ENCODE measurements around the gene PKP2. TPM values are rescaled to one million over a fixed set of nuclear protein-coding genes. Genes with fewer than 3 reads are reported as not detected.

PKP2 gene
- total and polyA plus RNA-seq, 2 of the 4 experiments (the other 2 are of a cell fraction): 0.10 to 0.18 TPM

DNA sequence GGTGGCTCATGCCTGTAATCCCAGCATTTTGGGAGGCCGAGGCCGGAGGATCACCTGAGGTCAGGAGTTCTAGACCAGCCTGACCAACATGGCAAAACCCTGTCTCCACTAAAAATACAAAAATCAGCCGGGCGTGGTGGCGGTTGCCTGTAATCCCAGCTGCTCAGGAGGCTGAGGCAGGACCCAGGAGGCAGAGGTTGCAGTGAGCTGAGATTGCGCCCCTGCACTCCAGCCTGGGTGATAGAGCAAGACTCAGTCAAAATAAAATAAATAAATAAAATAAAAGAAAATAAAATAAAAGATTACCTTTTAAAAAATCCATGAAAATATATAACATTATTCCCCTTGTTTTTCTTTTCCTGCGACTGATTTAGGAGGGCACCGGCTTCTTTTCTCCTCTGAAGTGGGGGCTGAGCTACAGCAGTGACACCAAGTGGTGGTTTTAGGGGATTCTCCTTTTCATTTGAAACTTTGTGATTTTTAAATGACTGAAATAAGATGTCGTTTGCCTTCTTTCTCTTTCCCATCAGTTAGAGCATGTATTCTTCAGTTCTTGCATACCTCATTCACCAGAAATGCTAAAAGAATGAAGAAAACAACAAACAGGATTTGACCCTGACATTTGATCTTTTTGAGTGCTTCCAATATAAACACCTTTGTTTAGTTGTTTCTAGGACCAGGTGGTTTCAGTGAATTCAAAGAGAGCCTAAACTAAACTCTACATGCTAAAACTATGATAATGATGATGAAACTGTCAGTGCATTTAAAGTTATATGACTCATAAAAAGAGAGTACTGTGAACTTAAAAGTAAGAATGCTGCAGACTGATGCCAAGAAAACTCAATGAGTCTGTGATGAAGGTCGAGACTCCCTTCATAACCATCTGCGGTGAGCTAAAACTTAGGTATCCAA is 22.6 kb upstream of the PKP2 start:
- DNase-seq (peak; percentile 27), ATAC-seq (ENCODE audit: low read depth) (no peak)
- in situ Hi-C loops (cut with MboI; ENCODE audit: low sequenced_read_pairs): no loop called here
- Histone ChIP-seq H3K36me3 (ENCODE audit: control insufficient read depth, insufficient read depth, low read length) (no peaks in the 10 kb centered on the region), H2AK5ac (ENCODE audit: low read depth, low read length) (no peak overlapping the region), H3K9ac (ENCODE audit: low read depth, low read length) (no peak overlapping the region), H3K9me1 (ENCODE audit: insufficient read depth, low read length) (no peaks in the 10 kb centered on the region), H3K4me2 (ENCODE audit: low read depth, low read length) (no peak overlapping the region), H2AK9ac (replicated peaks; ENCODE audit: low read depth, low read length, poor library complexity) (no peak overlapping the region), H2BK20ac (ENCODE audit: low read depth, low read length) (no peak overlapping the region), H2BK5ac (ENCODE audit: low read depth, low read length, poor library complexity, severe bottlenecking) (no peak overlapping the region), H3K14ac (replicated peaks; ENCODE audit: low read depth, low read length) (no peak overlapping the region), H3K79me1 (ENCODE audit: low read depth in 1 of 2, low read length in 2 of 2) (no peaks in the 10 kb centered on the region), H3K27ac (ENCODE audit: insufficient read depth, low read length) (no peak overlapping the region), H3K9me3 (ENCODE audit: control insufficient read depth, insufficient read depth, low read length) (peaks cover 2% of the 10 kb centered on the region; the same call in 1 of the 2 replicates), H3K18ac (ENCODE audit: low read depth, low read length) (no peak overlapping the region), H4K20me1 (ENCODE audit: insufficient read depth, low read length) (no peaks in the 10 kb centered on the region), H3K4ac (ENCODE audit: low read depth, low read length) (no peak overlapping the region), H2BK15ac (ENCODE audit: low read depth, low read length) (no peak overlapping the region), H3K4me3 (ENCODE audit: insufficient read depth, low read depth, low read length) (no peak overlapping the region), H3K4me1 (ENCODE audit: control insufficient read depth, insufficient read depth, low read length) (no peaks in the 10 kb centered on the region), H3K56ac (ENCODE audit: extremely low read depth, insufficient read depth, low read length) (no peak overlapping the region), H3K27me3 (ENCODE audit: control insufficient read depth, insufficient read depth, low read length) (no peaks in the 10 kb centered on the region), H2AFZ (replicated peaks; ENCODE audit: low read length, poor library complexity) (no peak overlapping the region), H2BK120ac (ENCODE audit: low read depth, low read length) (no peak overlapping the region), H4K8ac (ENCODE audit: low read depth in 2 of 2, low read length in 2 of 2) (no peak overlapping the region), H4K91ac (ENCODE audit: insufficient read depth, low read depth, low read length) (no peak overlapping the region), H3K23ac (ENCODE audit: low read depth, low read length) (no peak overlapping the region), H4K5ac (ENCODE audit: low read depth, low read length) (no peak overlapping the region)
- intact Hi-C loops (cut with micrococcal nuclease): loop anchor here (1.0 kb wide), 1 partner anchor 163 kb away; no protein-coding TSS in a partner anchor
- CTCF ChIA-PET: no interaction called here
- POLR2A ChIA-PET (ENCODE audit: unreplicated experiment): no interaction called here
- BruUV-seq (replicated peaks): no TSS peak
- dilution Hi-C loops (cut with HindIII; ENCODE audit: low sequenced_read_pairs, unreplicated experiment): no loop called here
- WGBS, 2 experiments (ENCODE audit: extremely low coverage in 2 of 2, insufficient read length in 1 of 2): no CpG with 5 or more reads among the region's 11 CpGs
- TF ChIP-seq CEBPB (IDR thresholded peaks at IDR 0.05; ENCODE audit: low read depth, low read length) (peak; percentile 2; the same call in 1 of the 2 replicates), RAD21 (IDR thresholded peaks at IDR 0.05; ENCODE audit: low read length) (peak; percentile 10; the same call in 1 of the 2 replicates), CTCF (conservative IDR thresholded peaks at IDR 0.05; ENCODE audit: low read depth, low read length) (peak; percentile 35), CHD1 (IDR thresholded peaks at IDR 0.05; ENCODE audit: low read depth, low read length) (no peak), SMC3 (IDR thresholded peaks at IDR 0.05; ENCODE audit: low read depth, low read length) (no peak)
